K562 (cell line): ENCODE measurements around the gene ZSCAN26. TPM values are rescaled to one million over a fixed set of nuclear protein-coding genes. Genes with fewer than 3 reads are reported as not detected.

Experiments used
- E2F4 ChIP-seq: sonication (generic); formaldehyde crosslinking; IDR thresholded peaks from 2 replicates; pipeline ENCODE4 v1.8.0; 2022; ENCODE audit warnings: mild to moderate bottlenecking, low read depth, missing genetic modification reagents
- E2F6 ChIP-seq, 2 experiments: IDR thresholded peaks; 2 replicates each; pipeline ENCODE4 v1.6.1; 2011; ENCODE audit warnings: borderline replicate concordance in 1 of 2, control low read depth in 1 of 2, low read depth in 1 of 2, low read length in 1 of 2, mild to moderate bottlenecking in 1 of 2, mixed read lengths in 1 of 2, moderate library complexity in 1 of 2; ENCODE audit not compliant: insufficient read depth in 1 of 2, insufficient read length in 1 of 2, poor library complexity in 1 of 2, severe bottlenecking in 1 of 2; ENCODE audit errors: extremely low read depth in 1 of 2
- HSF4 ChIP-seq: fragments of 250-450 bp; sonication (Bioruptor Pico); IDR thresholded peaks from 2 replicates; pipeline ENCODE4 v2.1.2; 2022; ENCODE audit warnings: mild to moderate bottlenecking, moderate library complexity, borderline replicate concordance
- IRF1 ChIP-seq: sonication (generic); formaldehyde crosslinking; IDR thresholded peaks from 2 replicates; pipeline ENCODE4 v1.8.0; 2022; ENCODE audit warnings: missing genetic modification reagents, mild to moderate bottlenecking, borderline replicate concordance
- KDM2B ChIP-seq: fragments of 250-450 bp; sonication (Bioruptor Pico); IDR thresholded peaks from 2 replicates; pipeline ENCODE4 v1.8.0; 2021; ENCODE audit warnings: mild to moderate bottlenecking, moderate library complexity
- MITF ChIP-seq: IDR thresholded peaks from 2 replicates; pipeline ENCODE4 v1.6.1; 2014; ENCODE audit warnings: antibody characterized with exemption
- PHB ChIP-seq: fragments of 250-450 bp; sonication (Bioruptor Pico); IDR thresholded peaks from 2 replicates; pipeline ENCODE4 v1.5.0; 2021
- TFAM ChIP-seq: fragments of 250-450 bp; sonication (Bioruptor Pico); conservative IDR thresholded peaks from 2 replicates; pipeline ENCODE4 v1.5.0; 2021; ENCODE audit warnings: mild to moderate bottlenecking, moderate library complexity
- polyA plus RNA-seq, 8 experiments: library from polyadenylated mRNA; depleted of rRNA in 4 of 8; stranded (reverse) in 5 of 8; unstranded in 3 of 8; fragments of >200 nt; fragmentation: Nextera tagmentation in 2 of 8; fragmentation: Illumina TruSeq in 1 of 8; extraction: Ambion mirVana in 2 of 8; extraction: Trizol in 1 of 8; gene quantifications; 2 replicates each; pipeline versions ENCODE4 v1.2.1 to v1.2.3, GENCODE V29; 2011 to 2014; ENCODE audit warnings: inconsistent platforms in 1 of 8, missing spikeins in 1 of 8
- total RNA-seq, 7 experiments: library from RNA; depleted of rRNA in 6 of 7; stranded (reverse); fragments of >200 nt in 6 of 7; fragmentation: Illumina TruSeq in 2 of 7; extraction: Trizol in 2 of 7; gene quantifications; 2 replicates each; pipeline versions ENCODE4 v1.2.1 to v1.2.3, GENCODE V29; 2011 to 2021; ENCODE audit warnings: low replicate concordance in 1 of 7

ZSCAN26 gene
- total and polyA plus RNA-seq, 9 of the 15 experiments (the other 6 are each of a cell fraction or from before 2014, with no cell fraction given): 5.9 to 14.2 (median 10.5) TPM

- TF ChIP-seq IRF1 (CRISPR knock-in tag) (no peak), MITF (no peak), PHB (no peak), E2F4 (CRISPR knock-in tag) (no peak), E2F6 (IDR thresholded peaks at IDR 0.05; ENCODE audit: borderline replicate concordance in 1 of 2, extremely low read depth in 1 of 2, insufficient read depth in 1 of 2, insufficient read length in 1 of 2, low read depth in 1 of 2, low read length in 1 of 2, poor library complexity in 1 of 2, severe bottlenecking in 1 of 2) (peak in 1 of 2 experiments; percentile 42), KDM2B (CRISPR knock-in tag) (0 out of 2 replicates have a peak, but pooled peaks have one; percentile 1), HSF4 (CRISPR knock-in tag) (no peak), TFAM (CRISPR knock-in tag) (no peak)
Observed at GRCh38 chr6:28251661-28252008, 15.3 kb upstream of the ZSCAN26 start (continued).
